HepG2 (cell line): Measurements from ENCODE around the gene CEACAM8. TPM values are rescaled to one million over a fixed set of nuclear protein-coding genes. Genes with fewer than 3 reads are reported as not detected.

ENCODE experiments used
- ATAC-seq: fragments of 200-7000 bp; cut with Tn5 transposase; 3 replicates; pipeline ENCODE4 v1.9.1; 2020; ENCODE audit warnings: mild to moderate bottlenecking, moderate library complexity
- BruUV-seq: library from RNA; stranded (reverse); fragments of 400-500 nt; replicated peaks from 2 replicates; lab custom pipeline; 2021; lab: Mats Ljungman, UMichigan
- CTCF ChIA-PET: fragments of 300-600 bp; formaldehyde crosslinking; extraction: SDS; loops from one replicate; lab custom pipeline; 2021; ENCODE audit warnings: low total read pairs, inconsistent platforms, low intra/inter-chr PET ratio; lab: Yijun Ruan, JAX
- POLR2A ChIA-PET: fragments of 350-600 bp; sonication (Branson Sonifier 250); formaldehyde crosslinking; loops from one replicate; lab custom pipeline; 2020; ENCODE audit warnings: antibody characterized with exemption, inconsistent platforms; lab: Yijun Ruan, JAX
- DNase-seq: peaks from one replicate; pipeline ENCODE4 v3.0.0-alpha.2; 2015; ENCODE audit warnings: low spot score
- FAIRE-seq: peaks from 3 replicates; lab custom pipeline; 2011; peaks lifted over from hg19 to GRCh38; lab: Jason Lieb, UNC
- H2AFZ ChIP-seq: one replicate; pipeline ENCODE4 v1.6.1; 2011; ENCODE audit warnings: low read length, inconsistent platforms
- H3K27ac ChIP-seq: fragments of 300-600 bp; 3 replicates; pipeline ENCODE4 v1.8.0; 2011; ENCODE audit warnings: mixed run types, mild to moderate bottlenecking, mixed read lengths, low read length, inconsistent platforms; ENCODE audit not compliant: insufficient read depth; ENCODE audit errors: extremely low read length
- H3K27me3 ChIP-seq, 2 experiments: fragments of 200-600 bp in 1 of 2; 2 replicates in 1 of 2; 3 replicates in 1 of 2; pipeline versions ENCODE4 v1.6.0 to v1.8.0; 2011; ENCODE audit warnings: low read length in 2 of 2, mild to moderate bottlenecking in 2 of 2, moderate library complexity in 2 of 2, inconsistent platforms in 1 of 2; ENCODE audit not compliant: insufficient read depth in 2 of 2, control insufficient read depth in 1 of 2
- H3K36me3 ChIP-seq, 2 experiments: fragments of 200-600 bp in 1 of 2; replicated peaks in 1 of 2; 2 replicates in 1 of 2; 3 replicates in 1 of 2; pipeline versions ENCODE4 v1.5.1 to v1.8.0; 2011; ENCODE audit warnings: low read length in 2 of 2, inconsistent platforms in 1 of 2; ENCODE audit not compliant: insufficient read depth in 2 of 2, control insufficient read depth in 1 of 2
- H3K4me1 ChIP-seq: 2 replicates; pipeline ENCODE4 v1.5.1; 2012; ENCODE audit warnings: low read length, inconsistent platforms; ENCODE audit not compliant: insufficient read depth
- H3K4me2 ChIP-seq: 2 replicates; pipeline ENCODE4 v1.6.0; 2011; ENCODE audit warnings: low read depth, low read length, inconsistent platforms
- H3K4me3 ChIP-seq, 3 experiments: fragments of 200-600 bp in 1 of 3; sonication (generic), shearing (Covaris generic) in 1 of 3; replicated peaks in 1 of 3; 2 replicates each; pipeline ENCODE4 v1.5.1; 2011 to 2016; ENCODE audit warnings: low read length in 3 of 3, inconsistent platforms in 2 of 3, low read depth in 2 of 3, mild to moderate bottlenecking in 2 of 3, control low read depth in 1 of 3, mixed read lengths in 1 of 3; ENCODE audit not compliant: insufficient read depth in 1 of 3
- H3K79me2 ChIP-seq: one replicate; pipeline ENCODE4 v1.6.1; 2011; ENCODE audit warnings: low read length, inconsistent platforms; ENCODE audit not compliant: insufficient read depth
- H3K9ac ChIP-seq: 2 replicates; pipeline ENCODE4 v1.6.0; 2011; ENCODE audit warnings: mild to moderate bottlenecking, low read depth, low read length, inconsistent platforms; ENCODE audit not compliant: insufficient read depth
- H3K9me3 ChIP-seq: 2 replicates; pipeline ENCODE4 v1.5.1; 2012; ENCODE audit warnings: mild to moderate bottlenecking, low read length
- H4K20me1 ChIP-seq: 2 replicates; pipeline ENCODE4 v1.6.0; 2011; ENCODE audit warnings: inconsistent platforms, mild to moderate bottlenecking, low read length, moderate library complexity; ENCODE audit not compliant: insufficient read depth
- ARHGAP35 ChIP-seq: sonication (generic); formaldehyde crosslinking; IDR thresholded peaks from 2 replicates; pipeline ENCODE4 v1.9.0; 2022; ENCODE audit warnings: mild to moderate bottlenecking, inconsistent platforms, moderate library complexity, missing genetic modification reagents, borderline replicate concordance
- ATF1 ChIP-seq: IDR thresholded peaks from 2 replicates; pipeline ENCODE4 v1.6.1; 2016; ENCODE audit warnings: mild to moderate bottlenecking, control low read depth
- ATF3 ChIP-seq: sonication (generic); formaldehyde crosslinking; IDR thresholded peaks from 2 replicates; pipeline ENCODE4 v1.4.0; 2020; ENCODE audit warnings: missing genetic modification reagents
- FLYWCH1 ChIP-seq: sonication (generic); formaldehyde crosslinking; IDR thresholded peaks from 2 replicates; pipeline ENCODE4 v1.8.1; 2023; ENCODE audit warnings: mild to moderate bottlenecking, missing genetic modification reagents
- FOSL2 ChIP-seq: sonication (generic); formaldehyde crosslinking; IDR thresholded peaks from 2 replicates; pipeline ENCODE4 v1.4.0; 2020; ENCODE audit warnings: missing genetic modification reagents
- GPN1 ChIP-seq: sonication (generic); formaldehyde crosslinking; IDR thresholded peaks from 2 replicates; pipeline ENCODE4 v1.5.1; 2020; ENCODE audit warnings: missing genetic modification reagents, borderline replicate concordance
- KDM4B ChIP-seq: sonication (generic); formaldehyde crosslinking; IDR thresholded peaks from 2 replicates; pipeline ENCODE4 v1.4.0; 2020; ENCODE audit warnings: missing genetic modification reagents
- KLF9 ChIP-seq: IDR thresholded peaks from 2 replicates; pipeline ENCODE4 v1.6.1; 2016; ENCODE audit warnings: low read depth
- MLXIP ChIP-seq: sonication (generic); formaldehyde crosslinking; IDR thresholded peaks from 2 replicates; pipeline ENCODE4 v1.9.0; 2021; ENCODE audit warnings: missing genetic modification reagents, borderline replicate concordance
- MXD4 ChIP-seq: IDR thresholded peaks from 2 replicates; pipeline ENCODE4 v1.6.1; 2016; ENCODE audit warnings: mild to moderate bottlenecking, missing biosample characterization, missing genetic modification reagents
- POGZ ChIP-seq: sonication (generic); formaldehyde crosslinking; IDR thresholded peaks from 2 replicates; pipeline ENCODE4 v1.4.0; 2020; ENCODE audit warnings: mild to moderate bottlenecking, missing genetic modification reagents
- RBFOX2 ChIP-seq: fragments of 200-400 bp; formaldehyde crosslinking; IDR thresholded peaks from 2 replicates; pipeline ENCODE4 v1.6.1; 2017; ENCODE audit warnings: low read depth, mild to moderate bottlenecking, low read length
- SPEN ChIP-seq: sonication (generic); formaldehyde crosslinking; IDR thresholded peaks from 2 replicates; pipeline ENCODE4 v1.5.1; 2020; ENCODE audit warnings: low read depth, mild to moderate bottlenecking, missing genetic modification reagents
- ZNF577 ChIP-seq: sonication (generic); formaldehyde crosslinking; IDR thresholded peaks from 2 replicates; pipeline ENCODE4 v1.4.0; 2020; ENCODE audit warnings: mild to moderate bottlenecking, low read depth, missing genetic modification reagents, borderline replicate concordance
- ZNF598 ChIP-seq: sonication (generic); formaldehyde crosslinking; IDR thresholded peaks from 2 replicates; pipeline ENCODE4 v1.5.1; 2020; ENCODE audit warnings: mild to moderate bottlenecking, missing genetic modification reagents, borderline replicate concordance
- ZNF629 ChIP-seq: sonication (generic); formaldehyde crosslinking; conservative IDR thresholded peaks from 2 replicates; pipeline ENCODE4 v1.5.0; 2020; ENCODE audit warnings: missing genetic modification reagents
- WGBS: methylation state at CpG from one replicate; pipeline ENCODE4 v1.1.6; 2017; ENCODE audit warnings: low lambda C conversion rate; 5-methylcytosine and 5-hydroxymethylcytosine counted together
- in situ Hi-C: cut with HindIII; loops from 2 replicates; pipeline ENCODE4 v1.10.0; 2017; ENCODE audit warnings: low pct_unique_long_range_greater_than_20kb; ENCODE audit not compliant: extremely low pct_ligation_motif_present
- intact Hi-C: fragments of 100-400 bp; cut with micrococcal nuclease; formaldehyde crosslinking; loops from one replicate; pipeline ENCODE4 v1.10.0; 2022; ENCODE audit not compliant: unreplicated experiment
- polyA plus RNA-seq, 8 experiments: library from polyadenylated mRNA; depleted of rRNA in 3 of 8; stranded (reverse) in 7 of 8; unstranded in 1 of 8; fragments of >200 nt; fragmentation: Illumina TruSeq in 4 of 8; extraction: Trizol in 4 of 8; gene quantifications; 2 replicates each; pipeline versions ENCODE4 v1.2.1 to v1.2.3, GENCODE V29; 2011 to 2016; ENCODE audit warnings: low read depth in 4 of 8, missing spikeins in 1 of 8, mixed read lengths in 1 of 8; ENCODE audit not compliant: insufficient read depth in 1 of 8
- total RNA-seq, 5 experiments: library from RNA; depleted of rRNA; stranded (reverse); fragments of >200 nt; fragmentation: Illumina TruSeq; extraction: Trizol; gene quantifications; 2 replicates each; pipeline ENCODE4 v1.2.3, GENCODE V29; 2016; ENCODE audit warnings: low read depth in 1 of 5
- TF ChIP-seq, protein P1 (sequence below): sonication (generic); formaldehyde crosslinking; IDR thresholded peaks from 2 replicates; pipeline ENCODE4 v1.5.0; 2020; ENCODE audit warnings: missing genetic modification reagents, mild to moderate bottlenecking, borderline replicate concordance

The CEACAM8 gene
- total and polyA plus RNA-seq, 2 of the 13 experiments (the other 11 are each of a cell fraction or from before 2014, with no cell fraction given) = not detected

DNA sequence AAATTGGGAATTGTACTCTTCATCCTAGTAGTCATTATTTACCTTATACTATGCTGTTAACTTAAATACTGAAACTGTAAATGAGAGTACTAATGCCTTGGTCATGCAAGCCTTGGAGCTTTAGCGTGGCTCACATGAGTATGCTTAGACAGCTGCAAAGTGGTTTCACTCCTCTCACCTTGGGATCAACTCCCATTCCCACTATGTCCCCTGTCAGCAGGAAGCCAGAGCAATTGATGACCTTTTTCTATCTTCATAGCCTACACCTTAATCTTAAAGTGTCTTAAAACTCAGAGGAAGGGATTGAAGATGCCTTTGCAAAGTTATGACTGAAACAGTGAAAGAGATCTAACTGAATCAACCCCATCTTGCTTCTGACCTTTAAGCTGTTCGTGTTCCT lies 33.2 kb upstream of the CEACAM8 start:
- POLR2A ChIA-PET = no interaction called here
- Histone ChIP-seq H3K27me3 (peaks cover 0 to 16% of the 10 kb centered on the region in 2 experiments; a peak in 4 of 5 replicates), H3K27ac (no peak overlapping the region), H3K79me2 (no peaks in the 10 kb centered on the region), H3K4me2 (no peak overlapping the region), H3K4me3 (no peak overlapping the region), H2AFZ (no peak overlapping the region), H3K4me1 (no peaks in the 10 kb centered on the region), H3K9me3 (no peaks in the 10 kb centered on the region), H3K9ac (no peak overlapping the region), H4K20me1 (no peaks in the 10 kb centered on the region), H3K36me3 (no peaks in the 10 kb centered on the region)
- FAIRE-seq (no peak), DNase-seq (no peak), ATAC-seq (no peak)
- TF ChIP-seq FLYWCH1 (CRISPR knock-in tag) (no peak), GPN1 (CRISPR knock-in tag) (no peak), FOSL2 (no peak), ARHGAP35 (CRISPR knock-in tag) (no peak), SPEN (no peak), ATF3 (CRISPR knock-in tag) (no peak)
- TF ChIP-seq, protein P1, sequence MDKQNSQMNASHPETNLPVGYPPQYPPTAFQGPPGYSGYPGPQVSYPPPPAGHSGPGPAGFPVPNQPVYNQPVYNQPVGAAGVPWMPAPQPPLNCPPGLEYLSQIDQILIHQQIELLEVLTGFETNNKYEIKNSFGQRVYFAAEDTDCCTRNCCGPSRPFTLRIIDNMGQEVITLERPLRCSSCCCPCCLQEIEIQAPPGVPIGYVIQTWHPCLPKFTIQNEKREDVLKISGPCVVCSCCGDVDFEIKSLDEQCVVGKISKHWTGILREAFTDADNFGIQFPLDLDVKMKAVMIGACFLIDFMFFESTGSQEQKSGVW (CRISPR knock-in tag) = no peak
- BruUV-seq = no TSS peak
- CTCF ChIA-PET = no interaction called here
- intact Hi-C loops (no loop called here), in situ Hi-C loops (no loop called here)
- WGBS = 0% methylated on average over 2 of the region's 2 CpGs

- Histone ChIP-seq H3K79me2 (no peaks in the 10 kb centered on the region), H2AFZ (no peak overlapping the region), H3K36me3 (no peaks in the 10 kb centered on the region), H3K9me3 (no peaks in the 10 kb centered on the region), H3K4me2 (no peak overlapping the region), H3K9ac (no peak overlapping the region), H3K4me1 (no peaks in the 10 kb centered on the region), H3K27me3 (peaks cover 0 to 5% of the 10 kb centered on the region in 2 experiments; a peak in 2 of 5 replicates), H3K27ac (no peak overlapping the region)
- intact Hi-C loops = no loop called here
- ChIA-PET CTCF (no interaction called here), POLR2A (no interaction called here)
- DNase-seq (no peak), ATAC-seq (no peak)
- WGBS = no CpG with 5 or more reads among the region's 2 CpGs
- in situ Hi-C loops = no loop called here
- no TSS peak for BruUV-seq
- no peak for TF ChIP-seq RBFOX2
- no peak for TF ChIP-seq MLXIP (CRISPR knock-in tag)
- TF ChIP-seq ZNF598 = no peak
- TF ChIP-seq ATF1 (CRISPR knock-in tag) = no peak
- no peak for TF ChIP-seq KLF9 (CRISPR knock-in tag)
- no peak for TF ChIP-seq ZNF629 (CRISPR knock-in tag)
- no peak for TF ChIP-seq MXD4 (CRISPR knock-in tag)
- no peak for TF ChIP-seq KDM4B
- TF ChIP-seq POGZ (CRISPR knock-in tag) = no peak
- no peak for TF ChIP-seq ZNF577 (CRISPR knock-in tag)
- TF ChIP-seq, all 625 proteins: peak for 0
- no peak for FAIRE-seq
- H3K4me3 ChIP-seq = no peak overlapping the region
- H4K20me1 ChIP-seq = no peaks in the 10 kb centered on the region
Measured at GRCh38 chr19:42626181-42626580, 31.5 kb upstream of the CEACAM8 start.
